D721Med (cell line): ENCODE data around the gene IL17REL.

ENCODE experiments used
- DNase-seq: peaks from one replicate; pipeline ENCODE4 v3.0.0; 2011; ENCODE audit warnings: low spot score; ENCODE audit not compliant: insufficient read length
- FAIRE-seq: peaks from 2 replicates; lab custom pipeline; 2011; peaks lifted over from hg19 to GRCh38; lab: Jason Lieb, UNC
- TF ChIP-seq, protein P1 (sequence below): IDR thresholded peaks from 2 replicates; pipeline ENCODE4 v1.5.1; 2012; ENCODE audit warnings: mild to moderate bottlenecking, control low read depth; ENCODE audit not compliant: insufficient read depth; ENCODE audit errors: missing control alignments

Gene IL17REL

GRCh38 chr22:49970528-49971231 is 41.9 kb downstream of the IL17REL start:
- TF ChIP-seq, protein P1, sequence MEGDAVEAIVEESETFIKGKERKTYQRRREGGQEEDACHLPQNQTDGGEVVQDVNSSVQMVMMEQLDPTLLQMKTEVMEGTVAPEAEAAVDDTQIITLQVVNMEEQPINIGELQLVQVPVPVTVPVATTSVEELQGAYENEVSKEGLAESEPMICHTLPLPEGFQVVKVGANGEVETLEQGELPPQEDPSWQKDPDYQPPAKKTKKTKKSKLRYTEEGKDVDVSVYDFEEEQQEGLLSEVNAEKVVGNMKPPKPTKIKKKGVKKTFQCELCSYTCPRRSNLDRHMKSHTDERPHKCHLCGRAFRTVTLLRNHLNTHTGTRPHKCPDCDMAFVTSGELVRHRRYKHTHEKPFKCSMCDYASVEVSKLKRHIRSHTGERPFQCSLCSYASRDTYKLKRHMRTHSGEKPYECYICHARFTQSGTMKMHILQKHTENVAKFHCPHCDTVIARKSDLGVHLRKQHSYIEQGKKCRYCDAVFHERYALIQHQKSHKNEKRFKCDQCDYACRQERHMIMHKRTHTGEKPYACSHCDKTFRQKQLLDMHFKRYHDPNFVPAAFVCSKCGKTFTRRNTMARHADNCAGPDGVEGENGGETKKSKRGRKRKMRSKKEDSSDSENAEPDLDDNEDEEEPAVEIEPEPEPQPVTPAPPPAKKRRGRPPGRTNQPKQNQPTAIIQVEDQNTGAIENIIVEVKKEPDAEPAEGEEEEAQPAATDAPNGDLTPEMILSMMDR = no peak
- no peak for FAIRE-seq
- no peak for DNase-seq

- FAIRE-seq (no peak), DNase-seq (no peak)
- TF ChIP-seq, protein P1 = no peak
Observed at GRCh38 chr22:49969751-49970527, 42.6 kb downstream of the IL17REL start.

- TF ChIP-seq, protein P1 = no peak
- FAIRE-seq (no peak), DNase-seq (no peak)
Observed at GRCh38 chr22:49968831-49969661, 43.5 kb downstream of the IL17REL start.

DNA sequence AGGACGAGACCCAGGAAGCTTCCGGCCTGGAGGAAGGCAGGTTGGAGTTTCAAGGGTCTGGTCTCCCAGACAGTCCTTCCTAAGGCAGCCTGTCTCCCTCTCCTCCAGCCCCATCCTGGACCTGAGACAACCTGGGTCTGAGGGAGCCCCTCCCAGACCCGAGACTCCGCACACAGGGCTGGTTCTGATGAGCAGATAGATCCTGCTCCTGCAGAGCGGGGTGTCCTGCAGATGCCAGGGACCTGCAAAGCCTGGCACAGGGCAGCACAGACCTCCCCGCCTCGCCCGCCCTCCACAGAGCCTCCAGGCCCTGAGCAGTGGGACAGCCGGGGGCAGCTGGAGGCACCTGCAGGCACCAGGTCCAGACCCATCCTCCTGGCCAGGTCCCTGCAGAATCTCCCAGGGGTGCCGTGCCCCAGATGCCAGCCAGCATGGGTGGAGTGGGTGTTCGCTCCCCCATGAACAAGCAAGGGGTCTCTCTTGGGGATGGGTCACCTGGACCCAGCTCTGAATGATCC is 44.2 kb downstream of the IL17REL start:
- no peak for DNase-seq
- TF ChIP-seq, protein P1 = no peak
- no peak for FAIRE-seq

DNA sequence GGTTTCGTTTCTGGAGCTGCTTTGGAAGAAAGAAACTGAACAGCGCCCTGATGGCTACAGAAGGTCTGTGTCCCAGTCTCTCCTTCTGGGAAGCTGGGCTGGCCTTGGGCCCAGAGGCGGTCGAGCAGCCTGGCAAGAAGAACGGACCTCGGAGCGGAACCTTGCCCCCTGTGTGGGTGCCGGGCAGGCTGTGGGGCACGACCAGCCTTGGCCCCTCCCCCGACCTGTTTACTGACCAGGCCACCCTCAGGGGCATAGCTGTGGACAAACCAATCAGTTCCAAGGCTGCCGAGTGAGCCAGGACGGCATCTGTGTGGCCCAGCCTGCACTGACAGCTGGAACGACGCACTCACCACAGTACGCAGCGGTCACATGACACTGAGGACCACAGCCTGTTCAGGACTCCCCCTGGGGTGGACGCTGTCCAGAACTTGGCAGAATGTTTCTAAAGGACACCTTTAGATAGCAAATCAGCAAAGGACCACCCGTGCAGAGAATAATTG is 44.8 kb downstream of the IL17REL start:
- DNase-seq (no peak), FAIRE-seq (no peak)
- TF ChIP-seq, protein P1 = no peak

- DNase-seq = no peak
- FAIRE-seq = no peak
Observed at GRCh38 chr22:49966774-49967705, 45.5 kb downstream of the IL17REL start.

More at GRCh38 chr22:49966774-49967705, 45.5 kb downstream of the IL17REL start:
- TF ChIP-seq, protein P1 = no peak
